Endothelial cell of umbilical vein (primary cell): ENCODE results near the gene C8G. TPM values are rescaled to one million over a fixed set of nuclear protein-coding genes. Genes with fewer than 3 reads are reported as not detected.

Experiments used
- BruUV-seq: library from RNA; stranded (reverse); fragments of 400-500 nt; replicated peaks from 2 replicates; lab custom pipeline; 2021; lab: Mats Ljungman, UMichigan
- CTCF ChIA-PET: fragments of 300-600, 350-600 bp; sonication (Branson Sonifier 250); formaldehyde crosslinking; loops from one replicate; lab custom pipeline; 2021; ENCODE audit warnings: antibody characterized with exemption, inconsistent platforms; lab: Charles Lee
- POLR2A ChIA-PET: fragments of 300-600, 350-600 bp; sonication (Branson Sonifier 250); formaldehyde crosslinking; loops from one replicate; lab custom pipeline; 2021; ENCODE audit warnings: antibody characterized with exemption, inconsistent platforms; lab: Charles Lee
- DNase-seq: peaks from one replicate; pipeline ENCODE4 v3.0.0-alpha.2; 2011; ENCODE audit warnings: low read depth, low spot score
- FAIRE-seq: peaks from 2 replicates; lab custom pipeline; 2011; peaks lifted over from hg19 to GRCh38; lab: Jason Lieb, UNC
- H2AFZ ChIP-seq: 2 replicates; pipeline ENCODE4 v1.6.0; 2012; ENCODE audit warnings: low read depth, low read length, control low read depth, inconsistent platforms
- H3K27ac ChIP-seq: 2 replicates; pipeline ENCODE4 v1.5.1; 2011; ENCODE audit warnings: low read depth, mild to moderate bottlenecking, control low read depth, low read length, moderate library complexity; ENCODE audit not compliant: insufficient read depth
- H3K27me3 ChIP-seq, 2 experiments: 2 replicates each; pipeline versions ENCODE4 v1.6.0 to v1.6.1; 2011; ENCODE audit warnings: low read length in 2 of 2, mixed read lengths in 1 of 2; ENCODE audit not compliant: control insufficient read depth in 2 of 2, insufficient read depth in 2 of 2
- H3K36me3 ChIP-seq, 2 experiments: 2 replicates in 1 of 2; 3 replicates in 1 of 2; pipeline ENCODE4 v1.5.1; 2011; ENCODE audit warnings: low read length in 2 of 2, mild to moderate bottlenecking in 1 of 2, moderate library complexity in 1 of 2; ENCODE audit not compliant: control insufficient read depth in 2 of 2, insufficient read depth in 2 of 2; ENCODE audit errors: extremely low read depth in 1 of 2
- H3K4me1 ChIP-seq: 3 replicates; pipeline ENCODE4 v1.5.1; 2011; ENCODE audit warnings: mild to moderate bottlenecking, low read length; ENCODE audit not compliant: control insufficient read depth, insufficient read depth; ENCODE audit errors: extremely low read depth
- H3K4me2 ChIP-seq: 2 replicates; pipeline ENCODE4 v1.6.1; 2011; ENCODE audit warnings: low read length, control low read depth, mixed read lengths; ENCODE audit not compliant: insufficient read depth
- H3K4me3 ChIP-seq, 3 experiments: fragments of 200-600 bp in 1 of 3; sonication (generic), shearing (Covaris generic) in 1 of 3; replicated peaks in 1 of 3; 2 replicates each; pipeline ENCODE4 v1.5.1; 2011 to 2016; ENCODE audit warnings: control low read depth in 3 of 3, low read length in 3 of 3, mild to moderate bottlenecking in 2 of 3, inconsistent platforms in 1 of 3, low read depth in 1 of 3, moderate library complexity in 1 of 3; ENCODE audit not compliant: insufficient read depth in 1 of 3
- H3K79me2 ChIP-seq: 2 replicates; pipeline ENCODE4 v1.6.0; 2012; ENCODE audit warnings: low read length, inconsistent platforms; ENCODE audit not compliant: control insufficient read depth, insufficient read depth
- H3K9ac ChIP-seq: replicated peaks from 2 replicates; pipeline ENCODE3; 2011; ENCODE audit warnings: low read length, control low read depth; ENCODE audit not compliant: insufficient read depth; ENCODE audit errors: extremely low read depth
- H3K9me1 ChIP-seq: replicated peaks from 3 replicates; pipeline ENCODE4 v1.6.0; 2011; ENCODE audit warnings: mild to moderate bottlenecking, low read length; ENCODE audit not compliant: control insufficient read depth, insufficient read depth; ENCODE audit errors: extremely low read depth
- H3K9me3 ChIP-seq: replicated peaks from 2 replicates; pipeline ENCODE4 v1.5.1; 2012; ENCODE audit warnings: low read length, inconsistent platforms; ENCODE audit not compliant: control insufficient read depth, insufficient read depth
- H4K20me1 ChIP-seq: replicated peaks from 2 replicates; pipeline ENCODE3; 2011; ENCODE audit warnings: mild to moderate bottlenecking, low read length; ENCODE audit not compliant: control insufficient read depth, insufficient read depth; ENCODE audit errors: extremely low read depth
- EZH2 ChIP-seq: IDR thresholded peaks from 2 replicates; pipeline ENCODE4 v1.6.1; 2012; ENCODE audit warnings: borderline replicate concordance, low read depth, mild to moderate bottlenecking, moderate library complexity, low read length, inconsistent platforms; ENCODE audit not compliant: severe bottlenecking
- FOS ChIP-seq: IDR thresholded peaks from 2 replicates; pipeline ENCODE4 v1.6.1; 2011; ENCODE audit warnings: mild to moderate bottlenecking, low read length, moderate library complexity, borderline replicate concordance; ENCODE audit not compliant: insufficient read depth
- GATA2 ChIP-seq: IDR thresholded peaks from 2 replicates; pipeline ENCODE4 v1.7.0; 2011; ENCODE audit warnings: low read depth, mild to moderate bottlenecking, moderate library complexity, mixed read lengths, low read length; ENCODE audit not compliant: insufficient read length, insufficient read depth
- JUN ChIP-seq: IDR thresholded peaks from 2 replicates; pipeline ENCODE4 v1.6.1; 2011; ENCODE audit warnings: borderline replicate concordance, low read depth; ENCODE audit not compliant: insufficient read length, insufficient read depth
- MYC ChIP-seq: IDR thresholded peaks from one replicate; pipeline ENCODE4 v1.6.1; 2011; ENCODE audit warnings: mild to moderate bottlenecking, low read depth, low read length
- POLR2A ChIP-seq: IDR thresholded peaks from 2 replicates; pipeline ENCODE4 v1.6.1; 2012; ENCODE audit warnings: low read depth, mild to moderate bottlenecking, control low read depth, low read length
- POLR2AphosphoS5 ChIP-seq: IDR thresholded peaks from 2 replicates; pipeline ENCODE4 v1.6.1; 2012; ENCODE audit warnings: low read depth, mild to moderate bottlenecking, control low read depth, low read length, moderate library complexity; ENCODE audit not compliant: insufficient read depth
- dilution Hi-C: fragments of 300-500 bp; cut with MboI; formaldehyde crosslinking; loops from one replicate; pipeline ENCODE4 v1.15.0; 2019; ENCODE audit warnings: low sequenced_read_pairs; ENCODE audit not compliant: extremely low pct_ligation_motif_present
- intact Hi-C: fragments of 100-400 bp; cut with micrococcal nuclease; formaldehyde crosslinking; loops from one replicate; pipeline ENCODE4 v1.10.0; 2022
- polyA plus RNA-seq, 4 experiments: library from polyadenylated mRNA; depleted of rRNA in 3 of 4; stranded (reverse) in 3 of 4; unstranded in 1 of 4; fragments of >200 nt; gene quantifications; 2 replicates each; pipeline versions ENCODE4 v1.2.1 to v1.2.3, GENCODE V29; 2011 to 2012; ENCODE audit warnings: missing spikeins in 1 of 4
- total RNA-seq: library from RNA; stranded (reverse); gene quantifications from 2 replicates; pipeline ENCODE4 v1.2.3, GENCODE V29; 2021
- TF ChIP-seq, protein P1 (sequence below): IDR thresholded peaks from 2 replicates; pipeline ENCODE4 v1.6.1; 2011; ENCODE audit not compliant: insufficient read depth, insufficient read length

The C8G gene
- total and polyA plus RNA-seq, 2 donors (not counting 3 experiments of a cell fraction or from before 2014, with no cell fraction given): 0.47 to 1.9 TPM

DNA sequence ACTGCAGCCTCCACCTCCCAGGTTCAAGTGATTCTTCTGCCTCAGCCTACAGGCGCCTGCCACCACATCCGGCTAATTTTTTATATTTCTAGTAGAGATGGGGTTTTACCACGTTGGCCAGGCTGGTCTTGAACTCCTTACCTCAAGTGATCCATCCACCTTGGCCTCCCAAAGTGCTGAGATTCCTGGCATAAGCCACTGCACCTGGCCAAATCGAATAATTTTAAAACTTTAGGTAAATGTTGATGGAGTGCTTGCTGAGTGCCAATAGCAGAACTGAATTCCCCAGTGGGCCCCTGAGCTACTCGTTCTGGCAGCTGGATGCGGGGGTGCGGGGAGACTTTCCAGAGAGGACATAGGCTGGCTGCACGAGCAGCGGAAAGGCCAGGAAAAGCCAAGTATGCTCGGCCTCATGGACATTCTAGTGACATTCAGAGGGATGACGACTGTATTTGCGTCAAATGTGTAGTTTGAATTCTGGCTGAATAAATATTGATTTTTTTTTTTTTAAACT lies 41.9 kb upstream of the C8G start:
- BruUV-seq: no TSS peak
- TF ChIP-seq JUN (no peak), MYC (no peak), FOS (no peak), EZH2 (no peak), GATA2 (no peak), POLR2AphosphoS5 (no peak)
- ChIA-PET POLR2A (no interaction called here), CTCF (no interaction called here)
- Histone ChIP-seq H3K36me3 (peaks cover 6 to 27% of the 10 kb centered on the region in 2 experiments), H3K27me3 (no peaks in the 10 kb centered on the region), H3K9me1 (no peaks in the 10 kb centered on the region), H3K27ac (no peak overlapping the region), H3K9ac (no peak overlapping the region), H3K79me2 (no peaks in the 10 kb centered on the region), H3K4me3 (no peak overlapping the region), H3K4me2 (no peak overlapping the region), H4K20me1 (no peaks in the 10 kb centered on the region), H3K9me3 (no peaks in the 10 kb centered on the region), H3K4me1 (peaks cover 14% of the 10 kb centered on the region), H2AFZ (no peak overlapping the region)
- intact Hi-C loops: no loop called here
- no peak for FAIRE-seq
- dilution Hi-C loops: no loop called here
- DNase-seq: no peak

GRCh38 chr9:136906266-136906665 lies 38.8 kb upstream of the C8G start:
- H3K9ac ChIP-seq: no peak overlapping the region
- no TSS peak for BruUV-seq
- no peaks in the 10 kb centered on the region for H3K9me1 ChIP-seq
- no peak overlapping the region for H3K4me3 ChIP-seq
- dilution Hi-C loops (no loop called here), intact Hi-C loops (no loop called here)
- no peaks in the 10 kb centered on the region for H3K9me3 ChIP-seq
- peaks cover 5 to 33% of the 10 kb centered on the region in 2 experiments for H3K36me3 ChIP-seq
- FAIRE-seq: no peak
- H3K4me1 ChIP-seq: peaks cover 10% of the 10 kb centered on the region
- H2AFZ ChIP-seq: no peak overlapping the region
- no peaks in the 10 kb centered on the region for H3K27me3 ChIP-seq
- no peaks in the 10 kb centered on the region for H3K79me2 ChIP-seq
- H4K20me1 ChIP-seq: no peaks in the 10 kb centered on the region
- TF ChIP-seq FOS: no peak
- TF ChIP-seq POLR2A: no peak
- TF ChIP-seq MYC: no peak
- TF ChIP-seq, protein P1, sequence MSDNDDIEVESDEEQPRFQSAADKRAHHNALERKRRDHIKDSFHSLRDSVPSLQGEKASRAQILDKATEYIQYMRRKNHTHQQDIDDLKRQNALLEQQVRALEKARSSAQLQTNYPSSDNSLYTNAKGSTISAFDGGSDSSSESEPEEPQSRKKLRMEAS: no peak
- no peak for TF ChIP-seq EZH2
- TF ChIP-seq JUN: no peak
- ChIA-PET POLR2A (no interaction called here), CTCF (no interaction called here)
- H3K27ac ChIP-seq: no peak overlapping the region
- DNase-seq: no peak
- H3K4me2 ChIP-seq: no peak overlapping the region
